ENCODE results near the gene ADGRD2. TPM values are rescaled to one million over a fixed set of nuclear protein-coding genes. Genes with fewer than 3 reads are reported as not detected.

Gene ADGRD2
- total RNA-seq, 1 donor from 2014 or later: 0.78 TPM

DNA sequence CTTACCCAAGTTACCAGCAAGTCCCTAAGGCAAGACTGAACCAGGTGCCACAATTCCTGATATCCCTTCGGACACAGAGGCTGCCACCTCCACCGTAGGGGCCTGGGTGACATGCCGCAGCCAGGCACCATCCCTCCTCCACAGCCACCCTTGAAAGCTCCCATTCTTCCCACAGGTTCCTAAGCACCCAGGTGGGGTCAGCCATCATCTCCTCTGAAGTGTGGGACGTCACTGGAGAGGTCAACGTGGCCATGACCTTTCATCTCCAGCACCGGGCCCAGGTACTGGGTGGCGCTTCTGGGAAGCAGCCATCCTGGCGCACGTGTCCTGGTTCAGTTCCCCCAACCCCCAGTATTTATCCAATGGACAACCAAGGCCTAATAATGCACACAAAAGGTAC lies 8.2 kb downstream of the ADGRD2 start:
- no peaks in the 10 kb centered on the region for H3K4me1 Mint-ChIP-seq
- H3K9me3 Mint-ChIP-seq: peaks cover 12% of the 10 kb centered on the region
- TF ChIP-seq CTCF (IDR thresholded peaks at IDR 0.05; ENCODE audit: unreplicated experiment): no peak
- peaks cover 42% of the 10 kb centered on the region for H3K27me3 Mint-ChIP-seq (ENCODE audit: low read depth)
- H3K4me3 Mint-ChIP-seq: no peak overlapping the region
- H3K36me3 Mint-ChIP-seq: no peaks in the 10 kb centered on the region
- no peak overlapping the region for H3K27ac Mint-ChIP-seq
- DNase-seq (ENCODE audit: low spot score in 2 of 2, unreplicated experiment in 2 of 2): peak in 1 of 2 experiments; percentile 15

DNA sequence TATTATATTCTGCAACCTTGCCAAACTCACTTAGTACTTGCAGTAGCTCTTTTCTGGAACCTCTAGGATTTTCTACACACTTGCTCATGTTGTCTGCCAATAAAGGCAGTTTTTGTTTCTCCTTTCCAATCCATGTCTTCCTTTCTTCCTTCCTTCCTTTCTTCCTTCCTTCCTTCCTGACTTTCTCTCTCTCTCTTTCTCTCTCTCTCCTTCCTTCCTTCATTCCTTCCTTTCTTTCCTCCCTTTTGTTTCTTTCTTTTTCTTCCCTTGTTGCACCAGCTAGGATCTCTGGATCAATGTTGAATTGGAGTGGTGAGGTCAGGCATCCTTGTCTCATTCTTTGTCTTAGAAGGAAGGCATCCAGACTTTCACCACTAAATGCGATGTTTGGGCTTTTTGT lies 12.5 kb downstream of the ADGRD2 start:
- H3K9me3 Mint-ChIP-seq: peaks cover 14% of the 10 kb centered on the region
- no peak overlapping the region for H3K4me3 Mint-ChIP-seq

DNA sequence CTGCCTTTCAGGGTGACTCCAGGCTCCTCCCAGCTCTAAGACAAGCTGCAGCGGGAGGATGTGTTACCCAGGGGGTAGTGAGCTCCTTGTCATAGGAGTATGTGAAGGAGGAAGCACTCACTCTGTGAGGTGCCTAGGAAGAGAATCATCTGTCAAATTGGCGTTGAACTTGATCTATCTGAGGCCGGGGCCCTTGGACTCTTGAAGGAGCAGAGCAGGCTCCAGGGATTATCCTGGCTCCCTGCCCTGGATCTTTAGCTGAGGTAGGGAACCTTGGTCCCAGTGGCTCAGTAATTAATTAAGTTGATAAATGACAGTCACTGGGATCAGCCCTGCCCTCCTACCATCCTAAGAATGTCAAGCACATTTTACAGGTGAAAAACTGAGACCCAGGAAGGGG lies 15.5 kb downstream of the ADGRD2 start:
- Mint-ChIP-seq H3K27ac (no peak overlapping the region), H3K4me1 (no peaks in the 10 kb centered on the region), H3K27me3 (ENCODE audit: low read depth) (peaks cover 35% of the 10 kb centered on the region), H3K36me3 (no peaks in the 10 kb centered on the region), H3K9me3 (peaks cover 9% of the 10 kb centered on the region), H3K4me3 (no peak overlapping the region)
- no peak for DNase-seq (ENCODE audit: low spot score in 2 of 2, unreplicated experiment in 2 of 2)
- no peak for TF ChIP-seq CTCF (IDR thresholded peaks at IDR 0.05; ENCODE audit: unreplicated experiment)

More for the DNA sequence above, 12.5 kb downstream of the ADGRD2 start:
- Mint-ChIP-seq H3K36me3 (no peaks in the 10 kb centered on the region), H3K4me1 (no peaks in the 10 kb centered on the region), H3K27ac (no peak overlapping the region), H3K27me3 (ENCODE audit: low read depth) (peaks cover 37% of the 10 kb centered on the region)
- no peak for DNase-seq (ENCODE audit: low spot score in 2 of 2, unreplicated experiment in 2 of 2)
- no peak for TF ChIP-seq CTCF (IDR thresholded peaks at IDR 0.05; ENCODE audit: unreplicated experiment)

DNA sequence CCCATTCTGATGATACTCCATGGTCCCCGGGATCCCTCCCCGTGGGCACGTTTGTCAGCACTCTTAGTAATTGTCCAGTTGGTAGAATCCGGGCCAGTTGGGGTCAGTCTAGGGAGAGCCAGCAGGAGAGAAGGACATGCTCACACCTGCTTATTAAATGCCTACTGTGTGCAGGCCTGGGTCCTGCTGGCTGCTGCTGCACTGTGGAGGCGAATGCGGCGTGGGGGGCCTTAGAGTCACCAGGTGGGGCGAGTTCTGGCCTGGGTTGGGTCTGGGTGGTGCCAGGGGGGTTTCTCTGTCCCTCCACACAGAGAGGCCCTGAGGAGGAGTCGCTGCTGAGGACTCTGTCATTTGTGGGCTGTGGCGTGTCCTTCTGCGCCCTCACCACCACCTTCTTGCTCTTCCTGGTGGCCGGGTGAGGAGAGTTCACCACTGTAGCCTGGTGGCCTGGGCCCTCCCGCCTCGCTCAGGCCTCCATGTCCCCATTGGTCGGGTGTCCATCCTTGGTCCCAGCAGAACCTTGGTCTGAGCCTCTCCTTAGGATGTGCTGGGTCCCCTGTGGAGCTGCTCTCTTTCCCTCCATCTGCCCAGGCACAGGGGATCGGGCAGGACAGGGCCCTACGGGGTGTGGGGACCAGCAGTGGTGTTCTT lies 17.3 kb downstream of the ADGRD2 start:
- H3K27me3 Mint-ChIP-seq (ENCODE audit: low read depth): peaks cover 24% of the 10 kb centered on the region
- no peak for TF ChIP-seq CTCF (IDR thresholded peaks at IDR 0.05; ENCODE audit: unreplicated experiment)
- peaks cover 8% of the 10 kb centered on the region for H3K9me3 Mint-ChIP-seq
- no peaks in the 10 kb centered on the region for H3K4me1 Mint-ChIP-seq
- H3K4me3 Mint-ChIP-seq: no peak overlapping the region
- no peak overlapping the region for H3K27ac Mint-ChIP-seq
- H3K36me3 Mint-ChIP-seq: no peaks in the 10 kb centered on the region
- DNase-seq (ENCODE audit: low spot score in 2 of 2, unreplicated experiment in 2 of 2): no peak

DNA sequence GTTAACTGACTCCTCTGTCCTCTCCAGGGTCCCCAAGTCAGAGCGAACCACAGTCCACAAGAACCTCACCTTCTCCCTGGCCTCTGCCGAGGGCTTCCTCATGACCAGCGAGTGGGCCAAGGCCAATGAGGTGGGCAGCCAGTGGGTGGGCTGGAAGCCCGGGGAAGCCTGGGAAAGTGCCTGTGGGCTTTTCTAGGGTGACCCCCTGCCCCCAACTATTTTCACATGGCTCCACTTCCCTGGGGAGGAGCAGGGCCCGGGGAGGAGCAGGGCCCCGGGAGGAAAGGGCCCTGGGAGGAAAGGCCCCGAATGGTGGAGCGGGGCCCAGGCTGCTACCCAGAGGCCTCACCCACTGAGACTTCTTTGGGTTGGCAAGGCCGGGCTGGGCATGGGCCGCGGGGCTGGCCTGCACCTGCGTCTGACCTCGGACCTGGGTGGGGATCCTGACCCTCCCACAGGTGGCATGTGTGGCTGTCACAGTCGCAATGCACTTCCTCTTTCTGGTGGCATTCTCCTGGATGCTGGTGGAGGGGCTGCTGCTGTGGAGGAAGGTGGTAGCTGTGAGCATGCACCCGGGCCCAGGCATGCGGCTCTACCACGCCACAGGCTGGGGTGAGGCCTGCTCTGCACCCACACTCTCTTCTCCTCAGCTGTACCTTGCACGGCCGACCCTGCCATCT lies 17.9 kb downstream of the ADGRD2 start:
- H3K36me3 Mint-ChIP-seq: no peaks in the 10 kb centered on the region
- H3K4me3 Mint-ChIP-seq: no peak overlapping the region
- peaks cover 4% of the 10 kb centered on the region for H3K9me3 Mint-ChIP-seq
- peaks cover 19% of the 10 kb centered on the region for H3K27me3 Mint-ChIP-seq (ENCODE audit: low read depth)
- no peak overlapping the region for H3K27ac Mint-ChIP-seq
- no peak for TF ChIP-seq CTCF (IDR thresholded peaks at IDR 0.05; ENCODE audit: unreplicated experiment)
- no peaks in the 10 kb centered on the region for H3K4me1 Mint-ChIP-seq
- no peak for DNase-seq (ENCODE audit: low spot score in 2 of 2, unreplicated experiment in 2 of 2)

Data from mesothelial cell of epicardium (in vitro differentiated cells).